Right atrium auricular region (tissue), 2 donors: ENCODE results near the gene LILRA5. TPM values are rescaled to one million over a fixed set of nuclear protein-coding genes. Genes with fewer than 3 reads are reported as not detected.
"Not testable (repeated sequence)": the region's sequence is repeated elsewhere in the genome, so short reads cannot be mapped to it uniquely, and the experiment has no call there.

ENCODE experiments used
- DNase-seq: peaks from one replicate; pipeline ENCODE4 v3.0.0-alpha.2; 2019; ENCODE audit warnings: low spot score
- H3K27ac ChIP-seq, 2 donors: fragments of 200-600 bp; sonication (generic); 1 replicate in 1 of 2; 2 replicates in 1 of 2; pipeline ENCODE4 v1.5.1; 2016 to 2019
- H3K27me3 ChIP-seq, 2 donors: fragments of 200-600 bp; sonication (generic); one replicate each; pipeline versions ENCODE4 v1.5.1 to v1.6.0; 2017 to 2019
- H3K36me3 ChIP-seq: fragments of 200-600 bp; sonication (generic); one replicate; pipeline ENCODE4 v1.5.1; 2016
- H3K4me1 ChIP-seq, 2 donors: fragments of 200-600 bp; sonication (generic); one replicate each; pipeline versions ENCODE4 v1.5.1 to v1.6.0; 2017 to 2019
- H3K4me3 ChIP-seq, 2 donors: fragments of 200-600 bp; sonication (generic); 1 replicate in 1 of 2; 2 replicates in 1 of 2; pipeline ENCODE4 v1.5.1; 2017 to 2019; ENCODE audit warnings: mild to moderate bottlenecking in 1 of 2, moderate library complexity in 1 of 2
- H3K9me3 ChIP-seq, 2 donors: fragments of 200-600 bp; sonication (generic); one replicate each; pipeline ENCODE4 v1.5.1; 2019
- CTCF ChIP-seq, 2 donors: fragments of 200-600 bp; sonication (generic); IDR thresholded peaks; one replicate each; pipeline ENCODE4 v1.5.1; 2019; ENCODE audit warnings: antibody characterized with exemption in 2 of 2
- total RNA-seq, 2 donors: library from RNA; depleted of rRNA; stranded (reverse); fragments of >200 nt; gene quantifications; one replicate each; pipeline ENCODE4 v1.1.0, GENCODE V29; 2016

LILRA5 gene
- total RNA-seq, 2 donors from 2014 or later: 0.93 to 3.6 TPM

DNA sequence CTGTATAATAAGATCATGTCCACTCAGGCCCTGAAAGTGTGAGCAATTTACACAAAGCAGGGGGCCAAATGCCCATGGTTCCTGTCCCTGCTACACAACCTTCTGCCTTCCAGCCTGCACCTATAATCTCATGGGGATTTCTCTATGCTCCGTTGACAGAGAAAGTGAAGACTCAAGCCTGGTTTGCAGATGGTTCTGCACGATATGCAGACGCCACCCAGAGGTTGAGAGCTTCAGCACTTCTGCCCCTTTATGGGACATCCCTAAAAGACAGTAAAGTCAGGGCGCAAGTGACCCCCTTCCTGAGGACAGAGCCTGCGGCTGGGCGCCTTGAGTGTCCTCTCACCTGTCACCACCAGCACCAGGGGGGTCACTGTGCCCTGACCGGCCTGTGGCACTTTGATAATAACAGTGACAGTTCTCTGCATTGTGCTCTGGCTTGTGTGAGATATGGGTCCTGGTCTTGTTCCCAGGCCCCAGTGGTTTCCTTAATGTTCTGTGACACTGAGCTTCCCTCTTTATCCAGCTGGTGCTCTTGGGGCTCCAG is 15.1 kb downstream of the LILRA5 start:
- H3K4me3 ChIP-seq: no peak overlapping the region
- no peak for TF ChIP-seq CTCF (IDR thresholded peaks at IDR 0.05)
- no peak overlapping the region for H3K27ac ChIP-seq
- no peaks in the 10 kb centered on the region for H3K27me3 ChIP-seq
- no peaks in the 10 kb centered on the region for H3K9me3 ChIP-seq
- H3K36me3 ChIP-seq: no peaks in the 10 kb centered on the region
- no peaks in the 10 kb centered on the region for H3K4me1 ChIP-seq
- no peak for DNase-seq

DNA sequence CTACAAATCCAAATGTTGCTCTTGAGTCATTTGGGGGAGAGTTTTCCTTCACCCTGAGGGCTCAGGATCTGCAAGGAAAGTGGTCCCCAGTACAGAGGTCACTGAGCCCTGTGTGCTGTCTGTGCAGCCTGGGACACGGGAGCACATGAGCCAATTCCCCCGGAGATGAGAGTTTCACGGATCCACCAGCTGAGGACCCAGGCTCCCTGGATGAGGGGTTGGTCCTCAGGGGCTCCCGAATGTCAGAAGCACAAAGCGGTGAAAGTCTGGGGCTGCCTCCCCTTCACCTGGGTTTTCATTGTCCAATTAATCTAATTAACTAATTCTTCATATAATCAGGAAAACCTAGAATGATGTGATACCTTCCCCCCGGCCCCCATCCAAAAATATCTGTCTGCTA is 18.4 kb downstream of the LILRA5 start:
- Histone ChIP-seq H3K4me3 (no peak overlapping the region), H3K9me3 (no peaks in the 10 kb centered on the region), H3K36me3 (no peaks in the 10 kb centered on the region), H3K27ac (no peak overlapping the region), H3K4me1 (no peaks in the 10 kb centered on the region), H3K27me3 (no peaks in the 10 kb centered on the region)
- TF ChIP-seq CTCF (IDR thresholded peaks at IDR 0.05): no peak
- no peak for DNase-seq

DNA sequence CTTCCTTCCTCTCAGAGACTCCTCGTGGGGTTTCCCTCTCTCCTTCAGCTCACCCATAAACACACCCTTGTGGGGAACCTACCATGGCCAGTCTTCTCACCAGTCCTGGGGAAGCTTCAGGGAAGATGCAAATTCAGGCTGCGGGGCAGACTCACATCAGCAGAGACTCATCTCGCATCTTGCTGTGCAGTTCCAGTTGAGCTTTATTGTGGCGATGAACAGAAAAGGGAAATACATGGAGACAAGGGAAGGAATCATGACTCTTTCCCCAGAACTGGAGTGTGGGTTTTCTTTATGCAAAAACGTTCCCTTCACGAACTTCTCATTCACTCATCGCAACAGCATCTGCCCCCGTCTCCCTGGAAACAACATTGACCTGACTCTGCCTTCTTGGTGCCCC is 23.8 kb downstream of the LILRA5 start:
- not testable (repeated sequence) for H3K4me3 ChIP-seq, H3K27ac ChIP-seq, DNase-seq, H3K9me3 ChIP-seq, H3K36me3 ChIP-seq, H3K4me1 ChIP-seq, H3K27me3 ChIP-seq

DNA sequence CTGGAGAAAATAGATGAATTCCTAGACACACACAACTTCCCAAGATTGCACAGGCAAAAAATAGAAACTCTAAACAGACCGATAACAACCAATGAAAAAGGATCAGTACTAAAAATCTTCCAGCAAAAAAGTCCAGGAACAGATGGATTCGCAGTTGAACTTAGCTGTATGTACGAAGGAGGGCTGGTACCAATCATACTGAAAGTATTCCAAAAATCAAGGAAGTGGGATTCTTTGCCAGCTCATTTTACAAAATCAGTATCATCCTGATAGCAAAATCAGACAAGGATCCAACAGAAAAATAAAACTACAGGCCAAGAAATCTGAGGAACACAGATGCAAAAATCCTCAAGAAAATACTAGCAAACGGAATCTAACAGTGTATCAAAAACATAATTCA is 25.5 kb downstream of the LILRA5 start:
- no peaks in the 10 kb centered on the region for H3K36me3 ChIP-seq
- no peak for DNase-seq
- H3K27me3 ChIP-seq: no peaks in the 10 kb centered on the region
- H3K27ac ChIP-seq: no peak overlapping the region
- no peaks in the 10 kb centered on the region for H3K9me3 ChIP-seq
- no peaks in the 10 kb centered on the region for H3K4me1 ChIP-seq
- TF ChIP-seq CTCF (IDR thresholded peaks at IDR 0.05): no peak
- no peak overlapping the region for H3K4me3 ChIP-seq

DNA sequence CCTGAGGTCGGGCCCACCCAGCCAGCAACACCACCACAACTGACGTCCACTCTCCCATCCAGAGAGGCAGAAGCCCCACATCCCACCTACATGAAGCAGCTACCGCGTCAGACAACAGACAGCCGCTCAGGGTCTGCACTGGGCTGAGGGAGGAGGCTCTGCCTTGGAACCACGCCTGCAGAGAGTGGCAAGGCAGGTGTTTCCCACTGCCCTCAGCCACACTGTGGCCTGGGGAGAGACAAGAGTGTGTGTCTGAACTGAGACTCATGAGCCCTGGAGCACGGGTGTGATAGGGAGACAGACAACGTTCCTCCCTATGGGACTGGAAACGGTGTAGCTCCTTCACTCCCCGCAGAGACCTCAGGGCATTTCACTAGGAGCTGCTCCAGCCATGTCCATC is 26.7 kb downstream of the LILRA5 start:
- peak; percentile 5 for DNase-seq
- H3K4me1 ChIP-seq, H3K9me3 ChIP-seq, H3K36me3 ChIP-seq, H3K4me3 ChIP-seq, H3K27me3 ChIP-seq, H3K27ac ChIP-seq: not testable (repeated sequence)

DNA sequence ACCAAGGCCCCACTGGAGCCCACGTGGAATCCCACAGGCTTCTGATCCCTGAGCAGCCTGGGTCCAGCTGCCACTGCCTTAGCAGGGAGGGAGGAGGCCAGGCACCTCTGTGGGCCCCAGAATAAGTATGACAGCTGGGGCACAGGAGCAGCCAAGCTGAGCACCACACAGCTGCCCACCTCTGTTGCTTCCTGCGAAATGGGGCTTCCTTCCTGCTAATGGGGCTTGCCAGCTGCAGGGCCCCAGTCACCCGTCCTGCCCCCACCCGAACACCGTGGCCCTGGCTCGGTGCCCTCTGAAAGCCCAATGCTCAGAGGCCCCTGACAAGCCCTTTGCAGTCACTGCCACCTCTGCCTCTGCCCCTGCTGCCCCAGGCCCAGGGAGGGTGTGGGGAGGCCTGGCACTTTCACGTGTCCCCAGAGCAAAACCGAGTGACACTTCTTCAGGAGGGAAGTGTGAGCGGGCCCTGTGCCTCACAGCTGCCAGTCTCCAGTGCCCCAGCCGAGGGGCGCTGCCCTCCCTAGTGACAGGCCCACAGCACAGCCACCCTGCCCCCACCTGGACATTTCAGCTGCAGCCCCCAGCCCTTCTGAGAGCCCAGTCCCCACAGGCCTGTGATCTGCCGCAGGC is 27.4 kb downstream of the LILRA5 start:
- peak; percentile 11 for DNase-seq
- not testable (repeated sequence) for H3K36me3 ChIP-seq, H3K4me1 ChIP-seq, H3K9me3 ChIP-seq, H3K4me3 ChIP-seq, H3K27ac ChIP-seq, H3K27me3 ChIP-seq

DNA sequence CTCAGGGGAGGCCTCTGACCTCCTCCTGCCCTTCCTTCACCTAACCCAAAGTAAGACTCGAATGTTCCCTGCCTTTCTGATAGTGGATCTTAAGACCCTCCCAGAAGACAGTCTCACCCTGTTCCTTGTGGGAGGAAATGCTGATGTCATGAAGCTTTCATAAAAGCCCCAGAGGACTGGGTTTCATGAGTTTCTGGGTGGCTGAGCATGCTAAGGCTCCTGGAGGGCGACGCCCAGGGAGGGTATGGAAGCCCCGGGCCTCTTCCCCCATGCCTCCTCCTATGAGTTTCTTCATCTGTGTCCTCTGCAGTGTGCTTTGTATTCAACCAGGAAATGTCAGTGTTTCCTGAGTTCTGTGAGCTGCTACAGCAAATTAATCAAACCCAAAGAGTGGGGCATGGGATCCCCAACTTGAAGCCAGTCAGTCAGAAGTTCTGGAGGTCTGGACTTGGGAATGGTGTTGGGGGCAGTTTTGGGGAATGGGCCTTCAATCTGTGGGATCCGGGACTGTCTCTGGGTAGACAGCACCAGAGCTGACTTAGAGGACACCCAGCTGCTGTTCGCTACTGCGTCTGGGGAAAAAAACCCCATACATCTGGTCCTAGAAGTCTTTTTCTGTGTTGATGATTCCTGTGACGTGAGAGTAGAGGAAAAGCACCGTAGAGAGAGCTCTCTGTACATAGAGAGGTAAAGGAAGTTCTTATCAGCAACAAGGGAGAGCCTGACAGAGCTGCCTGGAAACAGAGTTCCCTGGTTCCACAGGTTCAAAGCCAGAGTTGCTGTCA is 30.1 kb downstream of the LILRA5 start:
- H3K9me3 ChIP-seq: no peaks in the 10 kb centered on the region
- no peaks in the 10 kb centered on the region for H3K36me3 ChIP-seq
- peak; percentile 44 for DNase-seq
- H3K27me3 ChIP-seq: no peaks in the 10 kb centered on the region
- TF ChIP-seq CTCF (IDR thresholded peaks at IDR 0.05): no peak
- no peaks in the 10 kb centered on the region for H3K4me1 ChIP-seq
- H3K27ac ChIP-seq: no peak overlapping the region
- H3K4me3 ChIP-seq: no peak overlapping the region

GRCh38 chr19:54281729-54282075 is 31.3 kb downstream of the LILRA5 start:
- H3K27ac ChIP-seq, H3K27me3 ChIP-seq, H3K36me3 ChIP-seq: not testable (repeated sequence)

More at GRCh38 chr19:54281729-54282075, 31.3 kb downstream of the LILRA5 start:
- not testable (repeated sequence) for H3K4me3 ChIP-seq, H3K4me1 ChIP-seq, H3K9me3 ChIP-seq
- DNase-seq: peak; percentile 30
